IgD-negative memory B cell (primary cell): Measurements from ENCODE around the gene FLOT1. TPM values are rescaled to one million over a fixed set of nuclear protein-coding genes. Genes with fewer than 3 reads are reported as not detected.

ENCODE experiments used
- H3K27ac Mint-ChIP-seq, 3 donors: one replicate each; pipeline ENCODE4 v1.8.0; 2020 to 2022; ENCODE audit warnings: mild to moderate bottlenecking in 3 of 3, mixed read lengths in 3 of 3, moderate library complexity in 1 of 3
- H3K27me3 Mint-ChIP-seq: one replicate; pipeline ENCODE4 v1.8.0; 2021; ENCODE audit warnings: mixed read lengths
- H3K36me3 Mint-ChIP-seq: one replicate; pipeline ENCODE4 v1.8.0; 2020; ENCODE audit warnings: mild to moderate bottlenecking, mixed read lengths
- H3K4me1 Mint-ChIP-seq, 3 donors: one replicate each; pipeline ENCODE4 v1.8.0; 2020 to 2022; ENCODE audit warnings: mixed read lengths in 3 of 3, mild to moderate bottlenecking in 1 of 3
- H3K4me3 Mint-ChIP-seq, 4 donors: one replicate each; pipeline ENCODE4 v1.8.0; 2020 to 2022; ENCODE audit warnings: mild to moderate bottlenecking in 4 of 4, mixed read lengths in 4 of 4, moderate library complexity in 3 of 4
- H3K9me3 Mint-ChIP-seq, 3 donors: one replicate each; pipeline ENCODE4 v1.8.0; 2020 to 2021; ENCODE audit warnings: mixed read lengths in 3 of 3, mild to moderate bottlenecking in 1 of 3
- polyA plus RNA-seq: library from polyadenylated mRNA; unstranded; fragments of 300-500 nt; fragmentation: Illumina TruSeq; gene quantifications from one replicate; pipeline ENCODE4 v1.2.3, GENCODE V29; 2021

Gene FLOT1
- polyA plus RNA-seq, 1 donor from 2014 or later: 97.3 TPM

DNA sequence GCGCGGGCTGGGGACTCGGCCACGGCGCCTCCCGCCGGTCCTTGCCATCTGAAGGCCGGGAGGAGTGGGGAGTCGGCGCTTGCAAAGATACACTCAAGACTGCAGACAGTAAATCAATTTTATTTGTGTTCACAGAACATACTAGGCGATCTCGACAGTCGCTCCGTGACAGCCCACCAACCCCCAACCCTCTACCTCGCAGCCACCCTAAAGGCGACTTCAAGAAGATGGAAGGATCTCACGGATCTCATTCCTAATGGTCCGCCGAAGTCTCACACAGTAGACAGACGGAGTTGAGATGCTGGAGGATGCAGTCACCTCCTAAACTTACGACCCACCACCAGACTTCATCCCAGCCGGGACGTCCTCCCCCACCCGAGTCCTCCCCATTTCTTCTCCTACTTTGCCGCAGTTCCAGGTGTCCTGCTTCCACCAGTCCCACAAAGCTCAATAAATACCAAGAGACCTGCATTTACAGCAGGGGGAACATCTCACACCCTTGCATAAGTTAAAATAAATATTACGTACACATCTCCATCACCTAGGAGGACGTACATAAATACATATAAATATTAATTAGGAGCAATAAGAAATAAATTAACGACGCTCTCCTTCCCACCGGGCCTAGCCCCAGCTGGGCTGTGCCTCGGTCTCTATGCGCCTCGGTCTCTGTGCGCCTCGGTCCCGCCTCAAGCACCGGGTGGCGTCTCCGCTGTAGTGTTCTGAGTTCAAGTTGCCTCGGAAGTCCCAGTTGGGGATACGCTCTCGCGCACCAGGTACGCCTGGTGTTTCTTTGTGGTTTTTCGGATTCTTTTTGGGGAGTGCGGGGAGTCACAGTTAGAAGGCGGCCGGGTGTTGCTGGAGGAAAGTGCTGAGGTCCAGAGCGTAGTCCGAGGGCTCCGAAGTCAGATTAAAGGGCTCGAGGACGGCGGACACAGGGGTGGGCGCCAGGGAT lies 889 bp upstream of the FLOT1 start:
- Mint-ChIP-seq H3K4me1 (peaks cover 13 to 28% (median 20%) of the 10 kb centered on the region in 3 donors), H3K4me3 (peak overlapping the region; percentile 79 to 94 (median 90)), H3K36me3 (no peaks in the 10 kb centered on the region), H3K27me3 (no peaks in the 10 kb centered on the region), H3K27ac (peak overlapping the region; percentile 36 to 90 (median 89)), H3K9me3 (no peaks in the 10 kb centered on the region)

DNA sequence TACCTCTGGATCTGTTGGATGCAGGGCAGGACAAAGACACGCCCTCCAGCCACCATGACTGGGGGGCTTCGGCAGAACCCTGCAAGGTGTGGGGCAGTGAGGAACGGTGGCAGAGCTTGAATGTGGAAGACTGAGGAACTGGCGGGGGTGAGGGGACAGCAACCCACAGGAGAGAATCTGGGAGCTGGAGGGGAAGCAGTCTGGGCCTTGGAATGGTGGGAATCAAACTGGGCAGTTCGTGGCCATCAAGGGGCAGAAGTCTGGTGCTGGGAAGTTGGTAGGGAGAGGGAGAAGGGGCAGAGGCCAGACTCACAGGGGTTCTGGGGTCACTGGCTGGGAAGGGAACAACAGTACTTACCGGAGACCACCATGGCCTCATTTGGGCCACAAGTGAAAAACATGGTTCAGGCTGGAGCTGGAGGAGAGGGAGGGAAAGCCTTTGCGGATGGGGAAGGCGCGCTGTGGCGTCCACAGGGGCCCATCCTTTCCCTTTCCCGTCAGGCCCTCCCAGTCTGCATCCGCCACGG lies 635 bp downstream of the FLOT1 start:
- H3K4me1 Mint-ChIP-seq: peaks cover 23 to 37% (median 29%) of the 10 kb centered on the region in 3 donors
- H3K4me3 Mint-ChIP-seq: peak overlapping the region; percentile 79 to 94 (median 90)
- H3K27me3 Mint-ChIP-seq: no peaks in the 10 kb centered on the region

DNA sequence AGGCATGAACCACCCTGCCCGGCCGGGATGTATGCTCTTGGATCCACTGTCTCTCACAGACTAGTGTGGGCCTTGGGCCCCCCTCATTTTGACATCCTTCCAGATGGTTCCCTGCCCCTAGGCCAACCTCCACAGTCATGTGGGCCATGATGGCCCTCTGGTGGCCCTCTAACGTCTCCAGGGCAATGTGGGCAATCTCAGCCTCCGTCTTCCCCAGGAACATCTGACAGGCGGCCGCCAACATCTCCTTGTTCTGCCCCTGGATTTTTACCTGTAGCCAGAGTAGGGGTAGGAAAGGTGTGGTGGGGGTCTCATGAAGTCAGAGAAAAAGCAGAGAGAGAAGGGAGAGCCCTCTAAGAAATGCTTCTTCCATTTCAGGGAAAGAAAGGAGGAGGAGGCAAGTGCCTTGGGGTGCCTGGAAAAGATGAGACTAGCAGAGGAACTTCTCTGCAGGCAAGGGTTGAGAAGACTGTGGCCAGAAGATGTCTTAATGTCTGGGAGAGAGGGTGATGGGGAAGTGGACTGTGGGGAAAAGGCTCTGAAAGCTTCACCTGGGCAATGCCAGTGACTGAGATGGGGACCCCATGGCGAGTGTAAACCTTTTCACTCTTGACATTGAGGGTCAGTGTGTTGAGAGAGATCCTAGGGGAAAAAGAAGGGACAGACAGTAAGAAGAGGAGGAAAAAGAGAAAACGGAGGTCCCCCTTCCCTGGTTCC lies 1.3 kb downstream of the FLOT1 start:
- H3K9me3 Mint-ChIP-seq: no peaks in the 10 kb centered on the region
- peak overlapping the region in 2 of 3 donors; percentile 61 to 80 for H3K27ac Mint-ChIP-seq
- H3K4me3 Mint-ChIP-seq: peak overlapping the region; percentile 79 to 94 (median 90)
- H3K27me3 Mint-ChIP-seq: no peaks in the 10 kb centered on the region
- peaks cover 27 to 44% (median 33%) of the 10 kb centered on the region in 3 donors for H3K4me1 Mint-ChIP-seq
- H3K36me3 Mint-ChIP-seq: no peaks in the 10 kb centered on the region

More for the DNA sequence above, 635 bp downstream of the FLOT1 start:
- Mint-ChIP-seq H3K36me3 (no peaks in the 10 kb centered on the region), H3K9me3 (no peaks in the 10 kb centered on the region), H3K27ac (peak overlapping the region in 2 of 3 donors; percentile 58 to 61)

DNA sequence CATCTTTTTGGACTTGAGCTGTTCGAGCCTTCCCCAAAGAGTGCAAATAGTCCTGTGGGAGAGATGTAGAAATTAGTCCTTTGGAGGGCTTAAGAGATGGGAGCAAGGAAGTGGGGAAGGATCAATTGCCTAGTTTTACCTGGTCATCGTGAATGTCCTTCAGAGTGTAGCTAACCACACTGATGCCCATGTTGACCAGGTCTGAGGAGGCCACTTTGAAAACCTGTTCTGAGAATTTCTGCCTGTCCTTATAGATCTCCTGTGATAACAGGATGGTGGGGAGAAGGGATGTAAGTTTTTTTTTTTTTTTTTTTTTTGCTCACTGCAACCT lies 2.0 kb downstream of the FLOT1 start:
- peaks cover 34 to 51% (median 40%) of the 10 kb centered on the region in 3 donors for H3K4me1 Mint-ChIP-seq
- peak overlapping the region in 1 of 3 donors; percentile 3 for H3K27ac Mint-ChIP-seq
- no peaks in the 10 kb centered on the region for H3K9me3 Mint-ChIP-seq
- no peaks in the 10 kb centered on the region for H3K36me3 Mint-ChIP-seq
- peaks cover 1% of the 10 kb centered on the region for H3K27me3 Mint-ChIP-seq
- H3K4me3 Mint-ChIP-seq: peak overlapping the region in 2 of 4 donors; percentile 56 to 79

DNA sequence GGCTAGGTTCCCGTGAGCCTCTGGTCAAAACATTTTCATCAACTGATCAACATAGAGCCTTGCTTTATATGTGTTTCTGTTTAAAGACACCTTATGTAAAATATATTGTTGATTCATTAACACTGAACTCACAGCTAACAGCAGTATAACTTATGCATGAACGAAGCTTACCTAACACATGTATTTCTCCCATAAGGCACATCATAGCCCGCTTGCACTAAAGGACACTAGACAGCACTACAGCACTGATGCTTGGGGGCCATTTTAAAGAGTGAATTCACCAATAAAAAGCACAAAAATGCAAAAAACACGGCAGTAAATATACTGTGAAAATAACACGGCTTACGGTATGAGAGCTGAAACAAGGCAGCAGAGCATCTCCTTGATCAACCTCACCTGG lies 4.0 kb downstream of the FLOT1 start:
- Mint-ChIP-seq H3K9me3 (no peaks in the 10 kb centered on the region), H3K27me3 (peaks cover 1% of the 10 kb centered on the region), H3K27ac (no peak overlapping the region), H3K4me3 (peak overlapping the region in 1 of 4 donors; percentile 71), H3K36me3 (no peaks in the 10 kb centered on the region), H3K4me1 (peaks cover 32 to 48% (median 38%) of the 10 kb centered on the region in 3 donors)

DNA sequence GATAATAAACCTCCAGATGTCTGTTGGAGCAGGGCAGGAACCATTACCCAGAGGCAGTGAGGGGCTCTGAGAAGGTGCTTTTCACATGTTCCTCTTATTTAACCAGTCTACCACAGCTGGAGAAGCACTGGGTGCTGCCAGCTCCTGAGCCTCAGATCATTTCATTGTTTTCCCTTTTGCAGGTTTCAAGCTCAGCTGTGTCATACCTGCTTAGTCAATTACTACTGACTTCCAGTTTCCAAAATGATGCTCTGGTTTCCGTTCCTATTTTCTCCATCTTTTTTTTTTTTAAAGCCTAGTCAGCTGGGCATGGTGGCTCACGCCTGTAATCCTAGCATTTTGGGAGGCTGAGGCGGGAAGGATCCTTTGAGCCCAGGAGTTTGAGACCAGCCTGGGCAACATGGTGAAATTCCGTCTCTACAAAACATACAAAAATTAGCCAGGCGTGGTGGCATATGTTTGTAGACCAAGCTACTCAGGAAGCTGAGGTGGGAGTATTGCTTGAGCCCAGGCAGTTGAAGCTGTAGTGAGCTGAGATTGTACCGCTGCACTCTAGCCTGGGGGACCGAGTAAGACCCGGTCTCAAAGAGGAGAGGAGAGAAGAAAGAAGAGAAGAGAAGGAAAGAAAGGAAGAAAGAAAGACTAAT lies 6.7 kb downstream of the FLOT1 start:
- Mint-ChIP-seq H3K4me1 (peaks cover 27 to 36% (median 30%) of the 10 kb centered on the region in 3 donors), H3K36me3 (no peaks in the 10 kb centered on the region), H3K4me3 (peak overlapping the region; percentile 44 to 85 (median 73)), H3K27me3 (peaks cover 1% of the 10 kb centered on the region), H3K27ac (peak overlapping the region; percentile 40 to 96 (median 60)), H3K9me3 (no peaks in the 10 kb centered on the region)

DNA sequence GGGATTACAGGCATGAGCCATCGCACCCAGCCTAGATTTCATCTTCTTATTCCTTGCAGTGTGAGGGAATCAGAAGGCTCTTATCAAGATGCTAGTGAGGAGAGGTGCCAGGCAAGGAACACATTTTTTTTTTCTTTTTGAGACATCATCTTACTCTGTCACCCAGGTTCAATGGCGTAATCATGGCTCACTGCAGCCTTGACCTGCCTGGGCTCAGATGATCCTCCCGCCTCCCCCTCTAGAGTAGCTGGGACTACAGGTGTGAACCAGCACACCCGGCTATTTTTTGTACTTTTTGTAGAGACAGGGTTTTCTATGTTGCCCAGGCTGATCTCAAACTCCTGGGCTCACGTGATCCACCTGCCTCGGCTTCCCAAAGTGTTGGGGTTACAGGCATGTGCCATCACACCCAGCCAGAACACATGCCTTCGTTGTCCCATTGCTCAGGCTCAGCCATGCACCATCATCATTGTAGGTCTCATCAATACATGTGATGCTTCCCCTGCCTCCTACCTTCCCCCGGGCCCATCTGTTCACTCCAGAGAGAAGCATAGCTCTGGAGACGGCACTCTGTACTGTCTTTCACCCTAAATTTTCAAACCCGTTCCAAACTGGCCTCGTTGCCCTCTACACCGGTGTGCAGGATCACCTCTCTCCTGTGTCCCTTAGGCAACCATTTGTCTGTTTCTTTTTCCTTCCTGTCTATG lies 10.1 kb downstream of the FLOT1 start:
- Mint-ChIP-seq H3K4me3 (no peak overlapping the region), H3K9me3 (no peaks in the 10 kb centered on the region), H3K36me3 (no peaks in the 10 kb centered on the region), H3K27ac (no peak overlapping the region), H3K4me1 (peaks cover 24 to 31% (median 31%) of the 10 kb centered on the region in 3 donors), H3K27me3 (peaks cover 1% of the 10 kb centered on the region)

DNA sequence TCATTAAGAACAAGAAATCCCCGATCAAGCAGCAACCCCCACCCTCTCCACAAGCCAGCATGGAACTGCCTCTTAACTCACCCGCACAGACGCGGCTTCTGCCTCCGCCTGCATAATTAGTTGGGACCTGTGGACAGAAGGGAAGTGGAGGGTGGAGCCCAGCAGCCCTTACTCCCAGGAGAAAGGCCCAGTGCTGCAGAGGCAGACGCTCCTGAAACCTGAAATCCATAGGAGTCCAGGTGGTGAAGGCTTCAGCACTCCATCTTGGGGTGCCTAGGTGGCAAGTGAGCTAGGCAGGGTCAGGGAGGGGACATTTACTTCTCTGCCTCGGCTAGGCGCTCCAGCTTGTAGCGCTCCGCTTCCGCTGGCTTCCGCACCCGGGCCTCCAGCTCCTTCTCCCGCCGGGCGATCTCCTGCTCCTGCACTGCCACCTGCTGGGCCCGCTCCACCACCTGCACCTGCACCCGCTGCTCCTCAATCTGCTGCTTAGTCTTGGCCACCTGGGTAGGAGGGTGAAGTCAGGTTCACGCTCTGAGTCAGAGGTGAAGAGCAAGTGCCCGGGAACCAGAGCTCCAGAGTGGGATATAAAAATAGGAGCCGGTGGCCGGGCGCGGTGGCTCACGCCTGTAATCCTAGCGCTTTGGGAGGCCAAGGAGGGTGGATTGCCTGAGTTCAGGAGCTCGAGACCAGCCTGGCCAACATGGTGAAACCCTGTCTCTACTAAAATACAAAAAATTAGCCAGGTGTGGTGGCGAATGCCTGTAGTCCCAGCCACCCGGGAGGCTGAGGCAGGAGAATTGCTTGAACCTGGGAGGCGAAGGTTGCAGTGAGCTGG lies 11.7 kb downstream of the FLOT1 start:
- H3K36me3 Mint-ChIP-seq: no peaks in the 10 kb centered on the region
- peak overlapping the region in 1 of 4 donors; percentile 68 for H3K4me3 Mint-ChIP-seq
- H3K4me1 Mint-ChIP-seq: peaks cover 14 to 18% (median 16%) of the 10 kb centered on the region in 3 donors
- no peaks in the 10 kb centered on the region for H3K27me3 Mint-ChIP-seq
- H3K9me3 Mint-ChIP-seq: no peaks in the 10 kb centered on the region
- H3K27ac Mint-ChIP-seq: peak overlapping the region in 2 of 3 donors; percentile 10 to 76

DNA sequence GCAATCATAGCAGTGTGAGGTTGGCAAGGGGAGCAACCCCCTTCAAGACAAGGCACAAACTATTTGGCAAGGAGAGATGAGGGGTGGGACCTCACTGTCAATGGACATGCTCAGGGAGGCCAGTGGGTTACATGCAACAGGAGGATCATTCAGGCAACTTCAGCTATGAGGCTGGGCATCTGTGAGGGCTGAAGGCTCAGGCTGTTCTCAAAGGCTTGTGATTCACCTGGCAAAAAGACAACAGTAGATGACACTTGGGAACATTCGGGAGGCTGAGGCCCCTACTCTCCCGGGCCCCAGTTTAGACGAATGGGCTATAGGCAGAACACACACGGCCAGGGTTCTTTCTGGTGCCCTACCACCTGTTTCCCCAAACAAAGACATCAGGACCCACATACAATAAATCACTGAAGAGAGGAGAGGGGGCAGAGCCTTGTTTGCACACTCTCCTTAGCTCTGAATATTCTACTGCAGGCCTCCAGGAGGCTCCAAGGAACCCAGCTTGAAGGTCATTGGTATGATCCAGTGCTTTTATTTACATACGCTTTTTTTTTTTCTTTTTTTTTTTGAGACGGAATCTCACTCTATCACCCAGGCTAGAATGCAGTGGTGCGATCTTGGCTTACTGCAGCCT lies 14.4 kb downstream of the FLOT1 start:
- peaks cover 22 to 29% (median 26%) of the 10 kb centered on the region in 3 donors for H3K4me1 Mint-ChIP-seq

DNA sequence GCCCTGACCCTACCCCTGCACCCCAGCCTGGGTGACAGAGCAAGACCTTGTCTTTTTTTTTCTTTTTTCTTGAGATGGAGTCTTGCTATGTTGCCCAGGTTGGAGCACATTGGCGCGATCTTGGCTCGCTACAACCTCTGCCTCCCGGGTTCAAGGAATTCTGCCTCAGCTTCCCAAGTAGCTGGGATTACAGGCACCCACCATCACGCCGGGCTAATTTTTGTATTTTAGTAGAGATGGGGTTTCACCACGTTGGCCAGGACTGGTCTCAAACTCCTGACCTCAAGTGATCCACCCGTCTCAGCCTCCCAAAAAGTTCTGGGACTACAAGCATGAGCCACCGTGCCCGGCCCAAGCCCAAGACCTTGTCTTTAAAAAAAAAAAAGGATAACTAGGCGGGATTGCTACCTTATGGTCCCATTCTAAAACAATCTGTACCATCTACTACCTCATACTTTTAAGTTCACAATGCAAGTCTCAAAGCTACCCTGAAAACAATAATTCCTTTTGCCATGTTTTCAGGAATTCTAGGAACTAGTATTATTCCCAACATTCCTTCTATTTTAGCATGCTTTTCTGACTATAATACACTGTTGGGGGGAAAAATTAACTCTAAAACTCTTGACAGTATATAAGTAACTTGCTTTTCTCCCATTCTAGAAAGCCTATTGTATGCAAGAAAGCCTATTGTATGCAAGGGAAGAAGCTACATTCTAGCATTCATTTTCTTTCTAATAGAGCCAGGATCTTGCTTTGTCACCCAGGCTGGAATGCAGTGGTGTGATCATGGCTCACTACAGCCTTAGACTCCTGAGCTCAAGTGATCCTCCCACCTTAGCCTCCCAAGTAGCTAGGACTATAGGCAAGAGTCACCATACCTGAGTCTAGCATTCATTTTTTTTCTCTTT lies 15.7 kb downstream of the FLOT1 start:
- Mint-ChIP-seq H3K4me3 (peak overlapping the region in 1 of 4 donors; percentile 52), H3K36me3 (peaks cover 3% of the 10 kb centered on the region), H3K9me3 (no peaks in the 10 kb centered on the region), H3K4me1 (peaks cover 26 to 37% (median 34%) of the 10 kb centered on the region in 3 donors), H3K27me3 (no peaks in the 10 kb centered on the region), H3K27ac (peak overlapping the region in 1 of 3 donors; percentile 53)

More for the DNA sequence above, 14.4 kb downstream of the FLOT1 start:
- Mint-ChIP-seq H3K27ac (peak overlapping the region in 2 of 3 donors; percentile 31 to 82), H3K9me3 (no peaks in the 10 kb centered on the region), H3K36me3 (peaks cover 3% of the 10 kb centered on the region), H3K27me3 (no peaks in the 10 kb centered on the region), H3K4me3 (no peak overlapping the region)

DNA sequence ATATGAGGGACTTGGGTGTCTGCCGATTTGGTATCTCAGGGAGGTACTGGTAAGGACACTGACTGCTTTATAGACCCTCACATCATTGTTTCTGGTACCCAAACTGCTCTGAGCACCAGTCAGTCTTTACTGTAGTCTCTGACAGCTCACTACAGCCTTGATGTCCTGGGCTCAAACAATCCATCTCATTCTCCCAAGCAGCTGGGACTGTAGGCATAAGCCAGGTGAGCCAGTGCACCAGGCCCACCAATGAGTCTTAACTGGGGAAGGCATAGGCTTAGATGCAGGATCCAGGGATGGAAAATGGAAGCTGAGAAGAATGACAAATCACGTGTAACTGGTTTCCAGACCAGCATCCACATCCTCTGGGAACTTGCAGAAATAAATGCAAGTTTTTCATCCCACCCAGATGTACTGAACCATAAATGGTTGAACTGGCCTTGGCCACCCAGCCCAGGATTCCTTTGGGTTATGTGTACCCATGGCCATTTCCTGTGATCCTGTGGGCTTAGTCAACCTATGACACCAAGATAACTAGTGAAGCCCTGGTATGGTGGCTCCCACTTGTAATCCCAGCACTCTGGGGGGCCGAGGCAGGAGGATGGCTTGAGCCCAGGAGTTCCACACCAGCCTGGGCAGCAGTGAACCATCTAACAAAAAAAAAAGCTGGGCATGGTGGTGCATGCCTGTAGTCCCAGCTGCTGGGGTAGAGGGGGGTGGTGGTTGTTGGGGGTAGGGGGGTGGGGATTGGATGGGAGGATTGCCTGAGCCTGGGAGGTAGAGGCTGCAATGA lies 16.6 kb downstream of the FLOT1 start:
- H3K4me3 Mint-ChIP-seq: no peak overlapping the region
- H3K36me3 Mint-ChIP-seq: peaks cover 3% of the 10 kb centered on the region

More for the DNA sequence above, 16.6 kb downstream of the FLOT1 start:
- Mint-ChIP-seq H3K27me3 (no peaks in the 10 kb centered on the region), H3K4me1 (peaks cover 25 to 38% (median 34%) of the 10 kb centered on the region in 3 donors), H3K9me3 (no peaks in the 10 kb centered on the region), H3K27ac (peak overlapping the region in 1 of 3 donors; percentile 98)
